Measurements from ENCODE around the gene VPS9D1.

The VPS9D1 gene

GRCh38 chr16:89688395-89688794 is 32.3 kb downstream of the VPS9D1 start:
- H3K36me3 ChIP-seq (ENCODE audit: insufficient read depth), result no peaks in the 10 kb centered on the region; the same call in 1 of the 2 replicates
- no peaks in the 10 kb centered on the region for H4K20me1 ChIP-seq (ENCODE audit: insufficient read depth)
- no peak overlapping the region for H2AFZ ChIP-seq (ENCODE audit: low read depth)
- H3K4me3 ChIP-seq (IDR thresholded peaks at IDR 0.05; ENCODE audit: insufficient read depth, low read depth, low read length), result no peak overlapping the region
- peak overlapping the region; percentile 100 for H3K4me2 ChIP-seq
- H3K9ac ChIP-seq, result no peak overlapping the region; the same call in 1 of the 2 replicates
- H3K4me1 ChIP-seq (ENCODE audit: low read depth, poor library complexity, severe bottlenecking), result peaks cover 21% of the 10 kb centered on the region
- peaks cover 21% of the 10 kb centered on the region for H3K79me2 ChIP-seq (ENCODE audit: insufficient read depth, low read depth)
- H3K27ac ChIP-seq, result peak overlapping the region; percentile 86; the same call in 1 of the 2 replicates
- no peak for TF ChIP-seq CTCF (conservative IDR thresholded peaks at IDR 0.05; ENCODE audit: low read depth, low read length)
- H3K27me3 ChIP-seq (ENCODE audit: insufficient read depth, low read depth), result no peaks in the 10 kb centered on the region

- Histone ChIP-seq H3K79me2 (ENCODE audit: insufficient read depth, low read depth) (peaks cover 21% of the 10 kb centered on the region), H3K4me2 (peak overlapping the region; percentile 100), H3K27ac (peak overlapping the region; percentile 86), H3K36me3 (ENCODE audit: insufficient read depth) (no peaks in the 10 kb centered on the region; the same call in 1 of the 2 replicates), H4K20me1 (ENCODE audit: insufficient read depth) (no peaks in the 10 kb centered on the region), H3K4me1 (ENCODE audit: low read depth, poor library complexity, severe bottlenecking) (peaks cover 21% of the 10 kb centered on the region), H3K4me3 (IDR thresholded peaks at IDR 0.05; ENCODE audit: insufficient read depth, low read depth, low read length) (no peak overlapping the region), H3K27me3 (ENCODE audit: insufficient read depth, low read depth) (no peaks in the 10 kb centered on the region), H2AFZ (ENCODE audit: low read depth) (peak overlapping the region; percentile 87), H3K9ac (peak overlapping the region; percentile 83)
- no peak for TF ChIP-seq CTCF (conservative IDR thresholded peaks at IDR 0.05; ENCODE audit: low read depth, low read length)
Measured at GRCh38 chr16:89687092-89687940, 33.4 kb downstream of the VPS9D1 start.

GRCh38 chr16:89686520-89687091 is 34.1 kb downstream of the VPS9D1 start, which contains the start of gene CDK10:
Gene CDK10, plus strand, starts transcription at chr16:89686689. Its CDS starts 22 bp downstream, at chr16:89686711.
- H3K36me3 ChIP-seq (ENCODE audit: insufficient read depth), result no peaks in the 10 kb centered on the region; the same call in 1 of the 2 replicates
- H2AFZ ChIP-seq (ENCODE audit: low read depth), result peak within 1 kb of the TSS; percentile 87
- TF ChIP-seq CTCF (conservative IDR thresholded peaks at IDR 0.05; ENCODE audit: low read depth, low read length), result no peak

GRCh38 chr16:89685916-89686315 is 34.8 kb downstream of the VPS9D1 start:
- H3K27me3 ChIP-seq (ENCODE audit: insufficient read depth, low read depth), result no peaks in the 10 kb centered on the region
- peaks cover 21% of the 10 kb centered on the region for H3K79me2 ChIP-seq (ENCODE audit: insufficient read depth, low read depth)
- H3K27ac ChIP-seq, result no peak overlapping the region
- H2AFZ ChIP-seq (ENCODE audit: low read depth), result no peak overlapping the region
- H4K20me1 ChIP-seq (ENCODE audit: insufficient read depth), result no peaks in the 10 kb centered on the region
- H3K4me3 ChIP-seq (IDR thresholded peaks at IDR 0.05; ENCODE audit: insufficient read depth, low read depth, low read length), result no peak overlapping the region
- H3K36me3 ChIP-seq (ENCODE audit: insufficient read depth), result no peaks in the 10 kb centered on the region; the same call in 1 of the 2 replicates
- no peak for TF ChIP-seq CTCF (conservative IDR thresholded peaks at IDR 0.05; ENCODE audit: low read depth, low read length)
- no peak overlapping the region for H3K4me2 ChIP-seq
- H3K4me1 ChIP-seq (ENCODE audit: low read depth, poor library complexity, severe bottlenecking), result peaks cover 21% of the 10 kb centered on the region
- no peak overlapping the region for H3K9ac ChIP-seq

More at GRCh38 chr16:89686520-89687091, 34.1 kb downstream of the VPS9D1 start, which contains the start of gene CDK10:
- H3K4me3 ChIP-seq (IDR thresholded peaks at IDR 0.05; ENCODE audit: insufficient read depth, low read depth, low read length), result no peak within 1 kb of the TSS
- H3K79me2 ChIP-seq (ENCODE audit: insufficient read depth, low read depth), result peaks cover 21% of the 10 kb centered on the region
- H3K4me2 ChIP-seq, result peak within 1 kb of the TSS; percentile 100
- no peaks in the 10 kb centered on the region for H3K27me3 ChIP-seq (ENCODE audit: insufficient read depth, low read depth)
- H3K9ac ChIP-seq, result peak within 1 kb of the TSS; percentile 83
- peaks cover 21% of the 10 kb centered on the region for H3K4me1 ChIP-seq (ENCODE audit: low read depth, poor library complexity, severe bottlenecking)
- peak within 1 kb of the TSS; percentile 86 for H3K27ac ChIP-seq
- H4K20me1 ChIP-seq (ENCODE audit: insufficient read depth), result no peaks in the 10 kb centered on the region

Measured in KMS-11 (cell line).